HG03139 (cell line): Measurements from ENCODE around the gene FBXO21.
A peak's percentile ranks its signal among the peaks of the same experiment; 100 is the strongest.

Experiments used
- ATAC-seq: cut with Tn5 transposase; IDR thresholded peaks from one replicate; pipeline ENCODE4 v1.9.1; 2021; ENCODE audit not compliant: unreplicated experiment

Gene FBXO21

GRCh38 chr12:117167769-117168168, 22.5 kb downstream of the FBXO21 start:
- ATAC-seq: no peak

DNA sequence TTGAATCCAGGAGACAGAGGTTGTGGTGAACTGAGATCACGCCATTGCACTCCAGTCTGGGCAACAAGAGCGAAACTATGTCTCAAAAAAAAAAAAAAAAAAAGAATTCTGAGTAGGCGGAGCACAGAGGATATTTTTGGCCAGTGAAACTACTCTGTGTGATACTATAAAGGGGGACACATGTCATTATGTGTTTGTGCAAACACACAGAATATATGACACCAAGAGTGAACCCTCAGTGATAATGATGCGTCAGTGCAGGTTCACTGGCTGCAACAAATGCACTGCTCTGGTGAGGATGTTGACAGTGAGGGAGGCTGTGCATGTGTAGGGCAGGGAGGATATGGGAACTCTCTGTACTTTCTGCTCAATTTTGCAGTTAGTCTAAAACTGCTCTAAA, 24.2 kb downstream of the FBXO21 start:
- no peak for ATAC-seq

- ATAC-seq: no peak
Measured at GRCh38 chr12:117165342-117165741, 24.9 kb downstream of the FBXO21 start.

DNA sequence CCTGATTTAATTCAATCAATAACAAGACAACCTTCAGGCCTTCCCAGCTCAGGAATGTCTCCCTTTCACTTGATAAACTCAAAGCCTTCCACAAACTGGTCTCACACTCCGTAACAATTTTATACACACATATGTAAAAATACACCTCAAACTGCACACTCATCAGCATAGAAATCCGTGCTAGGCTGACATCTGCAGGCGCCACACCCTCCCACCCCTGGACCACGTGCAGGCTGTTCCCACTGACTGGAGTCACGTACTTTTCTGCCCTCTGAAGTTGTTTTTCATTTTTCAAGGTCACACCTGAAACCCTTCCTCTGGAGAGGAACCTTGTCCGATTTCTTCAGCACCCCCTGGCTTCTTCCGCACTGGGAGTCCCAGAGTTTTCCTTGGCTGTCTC, 27.6 kb downstream of the FBXO21 start:
- ATAC-seq: no peak

DNA sequence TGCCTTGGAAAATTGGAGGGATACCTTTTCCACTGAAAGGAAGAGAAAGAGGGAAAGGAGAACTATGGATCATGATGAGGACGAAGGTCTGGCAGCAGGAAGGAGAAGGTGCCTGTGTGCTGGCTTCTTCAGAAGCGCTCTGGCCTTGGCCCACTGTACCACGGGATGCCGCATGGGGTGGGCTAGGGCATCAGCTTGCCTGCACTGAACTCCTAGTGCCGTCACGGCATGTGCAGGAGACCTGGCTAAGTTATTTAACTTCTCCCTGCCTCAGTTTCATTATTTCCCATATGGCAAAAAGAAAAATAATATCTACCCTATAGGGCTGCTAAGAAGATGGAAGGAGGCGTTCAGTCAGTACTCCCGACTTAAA, 28.1 kb downstream of the FBXO21 start:
- no peak for ATAC-seq

GRCh38 chr12:117161460-117162166, 28.7 kb downstream of the FBXO21 start:
- no peak for ATAC-seq

- ATAC-seq: no peak
Measured at GRCh38 chr12:117159674-117160073, 30.6 kb downstream of the FBXO21 start.

- no peak for ATAC-seq
Measured at GRCh38 chr12:117158911-117159553, 31.2 kb downstream of the FBXO21 start.

DNA sequence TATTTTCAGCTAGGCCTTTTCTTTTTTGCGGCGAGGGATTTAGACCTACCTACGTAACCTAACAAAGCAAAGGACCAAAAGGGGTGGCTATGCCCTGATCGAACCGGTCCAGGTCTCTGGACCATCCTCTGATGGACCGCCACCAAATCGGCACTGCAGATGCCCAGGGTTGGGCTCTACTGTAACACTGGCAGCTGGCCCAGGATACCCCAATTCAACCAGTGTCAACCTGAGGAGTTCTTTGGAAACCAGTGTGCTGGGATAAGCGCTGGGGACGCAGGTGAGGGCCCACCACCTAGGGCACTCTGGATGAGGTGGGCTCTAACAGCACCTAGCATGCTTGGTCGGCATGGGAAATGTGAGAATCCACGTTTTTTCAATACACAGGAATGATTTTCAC, 32.2 kb downstream of the FBXO21 start:
- ATAC-seq: no peak

DNA sequence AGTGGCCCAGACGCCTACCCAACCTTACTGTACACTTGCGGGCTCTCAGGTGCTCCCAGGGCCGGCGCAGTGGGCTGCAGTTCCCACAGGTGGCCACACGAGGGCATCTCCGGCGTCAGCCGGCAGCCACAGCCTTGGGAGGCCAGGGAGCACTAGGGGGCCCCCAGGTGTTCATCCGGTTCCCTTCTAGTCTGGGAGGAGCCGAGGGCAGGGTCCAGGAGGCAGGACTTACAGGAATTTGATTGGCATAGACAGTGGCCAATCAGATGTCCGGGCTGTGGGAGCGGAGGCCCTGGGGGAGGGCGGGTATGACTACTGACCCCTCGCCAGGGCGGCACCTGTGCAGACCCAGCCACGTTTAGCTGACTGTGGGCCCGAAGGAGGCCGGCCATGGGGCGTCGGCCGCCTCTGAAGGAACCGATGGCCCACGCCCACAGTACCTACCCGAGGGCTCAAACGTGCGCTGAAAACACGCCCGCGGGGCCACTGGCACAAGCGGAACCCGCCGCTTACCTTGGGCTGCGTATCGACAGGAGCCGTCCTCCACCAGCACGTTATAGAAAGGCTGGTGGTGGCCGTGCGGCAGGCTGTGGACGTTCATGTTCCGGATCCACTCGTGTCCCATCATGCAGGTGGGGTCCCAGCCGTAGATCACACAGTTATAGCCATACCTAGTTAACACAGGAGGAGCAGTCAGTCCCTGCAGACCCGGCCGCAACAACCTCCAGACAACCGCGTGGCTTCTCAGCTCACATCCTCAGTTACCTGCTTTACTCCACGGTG, 34.8 kb downstream of the FBXO21 start:
- ATAC-seq: peak; percentile 84

GRCh38 chr12:117152793-117153775, 37.2 kb downstream of the FBXO21 start:
- no peak for ATAC-seq

DNA sequence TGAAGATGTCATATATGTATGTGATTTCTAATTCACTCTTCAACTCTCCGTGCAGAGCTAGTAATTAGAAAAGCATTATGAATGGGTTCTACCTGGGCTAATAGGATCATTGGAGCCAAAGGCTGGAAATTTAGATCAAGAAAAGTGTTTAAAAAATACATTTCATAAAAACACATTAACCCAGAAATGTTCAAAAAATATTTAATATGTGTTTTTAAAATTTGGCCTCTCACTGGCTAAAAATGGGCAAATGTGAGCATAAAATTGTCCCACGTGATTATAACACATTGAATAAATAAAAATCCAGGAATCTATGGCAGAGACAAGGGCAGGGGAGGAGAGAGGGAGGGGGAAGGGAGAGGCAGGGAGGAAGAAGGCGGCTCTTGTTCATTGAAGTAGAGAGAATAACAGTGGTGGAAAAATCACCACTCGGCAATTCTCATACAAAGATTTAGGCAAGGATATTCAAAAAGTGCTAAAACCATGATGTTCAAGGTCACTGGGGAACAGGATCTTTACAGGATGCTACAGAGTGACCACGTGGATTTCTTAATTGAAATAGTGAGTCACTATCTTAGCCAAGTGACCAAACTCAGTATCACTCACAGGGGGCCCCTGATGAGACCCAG, 38.8 kb downstream of the FBXO21 start:
- ATAC-seq: no peak

DNA sequence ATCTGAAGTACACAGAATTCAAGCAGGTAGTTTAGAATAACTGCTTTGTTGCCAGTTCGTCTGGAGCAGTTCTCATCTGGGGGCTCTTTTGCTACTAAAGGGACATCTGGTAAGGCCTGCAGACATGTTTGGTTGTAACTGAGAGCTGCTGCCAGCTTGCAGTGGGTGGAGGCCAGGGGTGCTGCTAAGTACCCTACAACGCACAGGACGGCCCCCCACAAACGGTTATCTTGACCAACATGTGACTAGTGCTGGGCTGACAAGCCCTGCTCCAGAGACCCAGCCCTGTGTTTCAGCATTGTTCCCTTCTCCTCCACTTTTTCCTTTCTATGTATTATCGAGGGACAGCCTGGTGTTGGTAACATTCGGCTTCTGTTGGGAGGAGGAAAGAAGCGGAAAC, 40.8 kb downstream of the FBXO21 start:
- no peak for ATAC-seq

DNA sequence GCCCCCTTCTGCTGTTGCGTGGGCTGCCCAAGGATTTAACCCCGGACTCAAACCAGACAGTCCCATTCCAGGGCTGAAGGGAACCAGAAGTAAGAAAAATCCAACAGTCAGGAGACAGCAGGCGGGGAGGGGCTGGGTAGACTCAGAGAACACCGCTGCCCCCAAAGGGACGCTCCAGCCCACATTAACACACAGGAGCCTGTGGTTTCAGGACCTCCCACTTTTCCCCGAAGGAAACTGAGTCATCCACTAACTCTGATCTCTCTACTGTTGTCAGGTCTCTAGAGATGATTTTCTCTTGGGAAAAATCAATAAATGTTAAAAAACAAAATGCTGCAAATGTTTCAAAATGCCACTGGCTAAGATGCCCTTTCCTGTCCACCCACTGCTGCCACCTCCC, 41.6 kb downstream of the FBXO21 start:
- ATAC-seq: no peak

GRCh38 chr12:117147639-117148038, 42.6 kb downstream of the FBXO21 start:
- ATAC-seq: no peak

DNA sequence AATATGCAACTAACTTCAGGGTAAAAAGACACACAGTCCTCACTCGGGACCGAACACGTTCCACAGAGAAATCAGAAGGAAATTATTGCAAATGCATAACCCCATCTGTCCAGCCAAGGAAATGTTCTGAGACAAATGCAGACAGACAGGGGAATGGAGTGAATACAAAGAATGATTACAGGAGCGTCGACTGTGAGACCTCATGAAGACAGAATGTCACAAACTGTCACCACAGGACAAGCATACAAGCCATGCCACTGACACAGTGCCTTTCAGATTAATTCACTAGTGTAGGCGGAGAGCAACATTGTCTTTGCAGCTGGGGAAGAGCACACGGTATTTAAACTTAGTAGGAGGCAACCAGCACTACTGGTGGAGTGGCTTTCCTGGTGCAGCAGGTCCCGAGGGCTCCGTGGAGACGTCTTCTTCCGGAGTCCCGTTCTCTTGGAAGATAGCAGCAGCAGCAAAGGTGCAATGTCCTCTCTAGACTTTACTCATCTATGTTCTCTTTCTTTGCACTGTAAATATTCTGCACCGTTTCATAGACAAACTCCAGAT, 44.6 kb downstream of the FBXO21 start:
- no peak for ATAC-seq

GRCh38 chr12:117144599-117144998, 45.7 kb downstream of the FBXO21 start:
- no peak for ATAC-seq

DNA sequence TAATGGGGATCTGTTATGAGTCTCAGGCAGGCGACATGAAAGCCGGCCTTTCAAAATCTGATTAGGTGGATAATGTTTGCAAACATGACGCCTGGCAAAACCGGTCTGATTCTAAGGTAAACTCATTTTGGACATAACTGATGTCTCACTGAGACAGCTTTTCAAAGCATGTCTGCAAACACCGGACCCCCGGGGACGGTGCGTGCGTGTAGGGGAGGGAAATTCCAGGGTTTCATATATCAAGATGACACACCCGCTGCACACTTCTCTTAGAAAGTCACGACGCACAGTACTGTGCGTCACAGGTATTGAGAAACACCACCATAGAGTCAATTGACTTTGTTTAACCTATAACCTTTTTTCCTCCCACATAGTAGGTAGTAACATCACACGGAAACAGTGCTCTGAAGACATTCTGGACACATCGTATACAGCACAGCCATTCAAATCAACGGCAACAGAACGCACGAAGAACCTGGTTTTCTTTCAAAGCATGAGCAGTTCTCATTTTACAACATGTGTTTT, 47.2 kb downstream of the FBXO21 start:
- no peak for ATAC-seq

- ATAC-seq: no peak
Measured at GRCh38 chr12:117142094-117142493, 48.2 kb downstream of the FBXO21 start.
